GM12864 (cell line): ENCODE measurements around the gene KLHDC3.

Source experiments
- DNase-seq: peaks from one replicate; pipeline ENCODE4 v3.0.0-alpha.2; 2011; ENCODE audit warnings: low read depth
- H3K4me3 ChIP-seq: 2 replicates; pipeline ENCODE4 v1.5.1; 2011; ENCODE audit warnings: mild to moderate bottlenecking, low read depth, low read length, control low read depth
- TF ChIP-seq, protein P1 (sequence below): IDR thresholded peaks from 2 replicates; pipeline ENCODE4 v1.5.1; 2011; ENCODE audit warnings: low read depth, mild to moderate bottlenecking, moderate library complexity, low read length, control low read depth, inconsistent platforms; ENCODE audit errors: missing control alignments

KLHDC3 gene

GRCh38 chr6:43029120-43029519 lies 15.1 kb downstream of the KLHDC3 start:
- no peak overlapping the region for H3K4me3 ChIP-seq
- TF ChIP-seq, protein P1, sequence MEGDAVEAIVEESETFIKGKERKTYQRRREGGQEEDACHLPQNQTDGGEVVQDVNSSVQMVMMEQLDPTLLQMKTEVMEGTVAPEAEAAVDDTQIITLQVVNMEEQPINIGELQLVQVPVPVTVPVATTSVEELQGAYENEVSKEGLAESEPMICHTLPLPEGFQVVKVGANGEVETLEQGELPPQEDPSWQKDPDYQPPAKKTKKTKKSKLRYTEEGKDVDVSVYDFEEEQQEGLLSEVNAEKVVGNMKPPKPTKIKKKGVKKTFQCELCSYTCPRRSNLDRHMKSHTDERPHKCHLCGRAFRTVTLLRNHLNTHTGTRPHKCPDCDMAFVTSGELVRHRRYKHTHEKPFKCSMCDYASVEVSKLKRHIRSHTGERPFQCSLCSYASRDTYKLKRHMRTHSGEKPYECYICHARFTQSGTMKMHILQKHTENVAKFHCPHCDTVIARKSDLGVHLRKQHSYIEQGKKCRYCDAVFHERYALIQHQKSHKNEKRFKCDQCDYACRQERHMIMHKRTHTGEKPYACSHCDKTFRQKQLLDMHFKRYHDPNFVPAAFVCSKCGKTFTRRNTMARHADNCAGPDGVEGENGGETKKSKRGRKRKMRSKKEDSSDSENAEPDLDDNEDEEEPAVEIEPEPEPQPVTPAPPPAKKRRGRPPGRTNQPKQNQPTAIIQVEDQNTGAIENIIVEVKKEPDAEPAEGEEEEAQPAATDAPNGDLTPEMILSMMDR = no peak
- no peak for DNase-seq

DNA sequence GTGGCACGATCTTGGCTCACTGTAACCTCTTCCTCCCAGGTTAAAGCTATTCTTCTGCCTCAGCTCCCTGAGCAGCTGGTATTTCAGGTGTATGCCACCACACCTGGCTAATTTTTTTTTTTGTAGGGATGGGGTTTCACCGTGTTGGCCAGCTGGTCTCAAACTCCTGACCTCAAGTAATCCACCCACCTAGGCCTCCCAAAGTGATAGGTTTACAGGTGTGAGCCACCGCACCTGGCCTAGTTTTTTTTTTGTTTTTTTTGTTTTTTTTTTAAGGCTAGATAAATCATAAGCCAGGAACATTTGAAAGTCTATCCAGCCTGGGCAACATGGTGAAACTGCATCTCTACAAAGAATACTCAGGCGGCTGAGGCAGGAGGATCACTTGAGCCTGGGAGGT lies 18.3 kb downstream of the KLHDC3 start:
- TF ChIP-seq, protein P1 = no peak
- H3K4me3 ChIP-seq = no peak overlapping the region
- no peak for DNase-seq

DNA sequence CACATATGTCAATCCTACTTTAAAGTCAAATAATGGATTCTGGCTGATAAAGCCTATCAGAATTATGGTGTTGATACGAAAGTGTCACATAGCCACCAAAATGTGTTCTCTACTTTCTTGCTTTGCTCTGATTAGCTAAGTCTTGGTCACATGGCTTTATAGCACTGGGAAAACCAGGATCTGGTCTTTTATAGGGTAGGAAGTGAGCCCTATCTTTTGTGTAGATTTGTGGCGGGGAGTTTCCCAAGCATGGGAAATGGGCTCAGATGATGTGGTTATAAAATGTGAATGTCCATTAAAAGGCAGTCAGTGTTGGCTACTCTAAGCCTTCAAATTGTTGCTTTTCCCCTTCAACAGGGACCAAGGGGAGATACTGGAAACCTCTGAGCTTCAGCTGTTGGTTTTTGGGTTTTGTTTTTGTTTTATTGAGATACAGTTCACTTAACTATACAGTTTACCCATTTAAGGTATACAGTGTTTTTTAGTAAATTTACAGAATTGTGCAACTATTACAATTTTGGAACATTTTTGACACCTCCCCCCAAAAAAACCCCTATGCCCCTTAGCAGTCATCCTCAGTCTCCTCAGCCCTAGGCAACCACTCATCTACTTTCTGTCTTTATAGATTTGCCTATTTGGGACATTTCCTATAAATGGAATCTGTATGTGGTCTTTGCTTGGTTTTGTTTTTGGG lies 19.6 kb downstream of the KLHDC3 start:
- no peak for DNase-seq
- no peak overlapping the region for H3K4me3 ChIP-seq
- TF ChIP-seq, protein P1 = no peak

GRCh38 chr6:43034190-43034525 lies 20.1 kb downstream of the KLHDC3 start:
- TF ChIP-seq, protein P1 = no peak
- no peak for DNase-seq
- no peak overlapping the region for H3K4me3 ChIP-seq

GRCh38 chr6:43035495-43036194 lies 21.6 kb downstream of the KLHDC3 start:
- TF ChIP-seq, protein P1 = no peak
- no peak overlapping the region for H3K4me3 ChIP-seq
- DNase-seq = no peak

DNA sequence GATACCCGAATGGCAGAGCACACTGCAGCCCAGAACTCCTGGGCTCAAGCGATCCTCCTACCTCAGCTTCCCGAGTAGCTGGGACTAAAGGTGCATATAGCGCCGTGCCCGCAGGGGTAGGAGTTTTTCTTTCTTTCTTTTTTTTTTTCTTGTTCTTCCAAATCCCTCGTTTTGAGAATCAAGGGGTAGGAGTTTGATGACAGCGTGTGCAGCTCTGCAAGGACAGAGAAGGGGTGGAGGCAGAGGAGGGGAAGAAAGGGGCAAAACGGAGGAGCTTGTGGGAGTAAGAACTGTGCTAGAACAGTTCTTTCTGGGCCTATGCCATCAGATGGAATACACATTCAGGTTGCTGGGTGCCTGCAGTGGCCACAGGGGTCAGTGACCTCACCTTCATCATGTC lies 22.7 kb downstream of the KLHDC3 start:
- no peak overlapping the region for H3K4me3 ChIP-seq
- TF ChIP-seq, protein P1 = no peak
- DNase-seq = no peak

GRCh38 chr6:43037197-43037596 lies 23.1 kb downstream of the KLHDC3 start:
- TF ChIP-seq, protein P1 = no peak
- DNase-seq = no peak
- H3K4me3 ChIP-seq = no peak overlapping the region
